ENCODE data around the gene STK32A.

The STK32A gene

DNA sequence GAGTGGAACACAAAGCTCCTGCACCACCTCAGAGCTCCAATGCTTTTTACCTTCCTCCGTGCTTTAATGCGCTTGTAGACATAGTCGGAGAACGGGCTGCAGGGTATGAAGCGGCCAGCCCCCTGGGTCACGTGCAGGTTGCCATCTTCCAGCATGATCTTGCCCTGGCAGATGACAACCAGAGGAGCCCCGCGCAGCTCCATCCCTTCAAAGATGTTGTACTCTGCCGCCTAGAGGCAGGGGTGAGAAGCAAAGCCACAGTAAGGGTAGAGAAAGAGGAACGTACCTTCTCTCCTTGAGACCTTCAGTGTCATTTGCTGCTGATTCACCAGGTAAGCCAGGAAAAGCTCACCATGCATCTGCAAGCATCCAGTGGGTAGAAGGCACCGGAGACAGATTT lies 162.8 kb downstream of the STK32A start:
- no peaks in the 10 kb centered on the region for H3K79me2 ChIP-seq (ENCODE audit: insufficient read depth, low read length)
- H4K20me1 ChIP-seq (ENCODE audit: insufficient read depth, low read length) = no peaks in the 10 kb centered on the region
- H3K9me2 ChIP-seq (ENCODE audit: low read depth, low read length) = no peaks in the 10 kb centered on the region
- no peak overlapping the region for H2AFZ ChIP-seq (ENCODE audit: low read length)
- no peak overlapping the region for H3K27ac ChIP-seq (ENCODE audit: low read depth, low read length, poor library complexity, severe bottlenecking)
- H3K4me3 ChIP-seq (ENCODE audit: low read depth, low read length, poor library complexity, severe bottlenecking) = no peak overlapping the region
- no peaks in the 10 kb centered on the region for H3K4me1 ChIP-seq (ENCODE audit: insufficient read depth, low read length, severe bottlenecking)
- TF ChIP-seq EZH2 (IDR thresholded peaks at IDR 0.05; ENCODE audit: borderline replicate concordance, low read length) (no peak), CTCF (IDR thresholded peaks at IDR 0.05; ENCODE audit: low read length) (peak; percentile 25; the same call in 1 of the 2 replicates)
- no peaks in the 10 kb centered on the region for H3K27me3 ChIP-seq (ENCODE audit: insufficient read depth, low read length)
- H3K9me3 ChIP-seq (ENCODE audit: low read length) = no peaks in the 10 kb centered on the region
- no peaks in the 10 kb centered on the region for H3F3A ChIP-seq (ENCODE audit: insufficient read depth, low read length)
- H3K9ac ChIP-seq (ENCODE audit: low read length) = no peak overlapping the region
- H3K4me2 ChIP-seq (ENCODE audit: low read length) = no peak overlapping the region
- no peaks in the 10 kb centered on the region for H3K36me3 ChIP-seq (ENCODE audit: insufficient read depth, low read length)

GRCh38 chr5:147398860-147399259 lies 164.0 kb downstream of the STK32A start:
- Histone ChIP-seq H3K27ac (ENCODE audit: low read depth, low read length, poor library complexity, severe bottlenecking) (no peak overlapping the region), H3K4me3 (ENCODE audit: low read depth, low read length, poor library complexity, severe bottlenecking) (no peak overlapping the region), H3K9ac (ENCODE audit: low read length) (no peak overlapping the region), H3K4me2 (ENCODE audit: low read length) (no peak overlapping the region), H3K27me3 (ENCODE audit: insufficient read depth, low read length) (no peaks in the 10 kb centered on the region), H3K4me1 (ENCODE audit: insufficient read depth, low read length, severe bottlenecking) (no peaks in the 10 kb centered on the region), H3K36me3 (ENCODE audit: insufficient read depth, low read length) (no peaks in the 10 kb centered on the region), H3F3A (ENCODE audit: insufficient read depth, low read length) (no peaks in the 10 kb centered on the region), H3K9me2 (ENCODE audit: low read depth, low read length) (no peaks in the 10 kb centered on the region), H3K9me3 (ENCODE audit: low read length) (no peaks in the 10 kb centered on the region), H3K79me2 (ENCODE audit: insufficient read depth, low read length) (no peaks in the 10 kb centered on the region), H2AFZ (ENCODE audit: low read length) (no peak overlapping the region), H4K20me1 (ENCODE audit: insufficient read depth, low read length) (no peaks in the 10 kb centered on the region)
- TF ChIP-seq EZH2 (IDR thresholded peaks at IDR 0.05; ENCODE audit: borderline replicate concordance, low read length) (no peak), CTCF (IDR thresholded peaks at IDR 0.05; ENCODE audit: low read length) (no peak)

DNA sequence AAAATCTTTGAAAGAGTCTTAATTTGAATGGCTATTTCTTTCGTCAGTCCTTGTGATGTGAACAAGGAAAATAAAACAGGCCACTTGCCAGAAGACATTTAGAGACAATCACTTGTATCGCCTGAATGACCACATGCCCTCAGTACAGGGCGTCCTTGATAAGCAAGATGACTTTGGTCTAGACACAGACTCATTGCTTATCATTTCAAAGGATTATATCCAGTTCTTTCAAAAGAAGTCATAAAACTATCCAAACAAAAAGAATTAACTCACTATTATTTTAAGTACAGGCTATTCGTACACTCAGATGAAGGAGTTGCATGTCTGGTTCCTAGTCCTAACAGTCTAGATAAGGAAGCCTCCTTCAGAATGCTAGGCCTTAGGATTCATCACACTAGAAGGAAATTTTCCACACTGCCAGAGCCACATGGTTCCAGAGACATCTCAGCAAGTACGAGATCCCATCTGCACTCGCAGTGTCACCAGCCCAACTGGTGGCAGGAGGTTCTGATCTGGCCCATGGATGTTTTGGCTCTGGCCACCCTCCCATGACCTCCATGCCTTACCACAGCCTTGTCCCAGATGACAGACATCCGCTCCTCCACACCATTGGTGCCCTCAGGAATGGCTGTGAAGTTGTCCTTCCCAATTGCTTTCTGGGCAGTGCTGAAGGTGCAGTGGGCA lies 165.4 kb downstream of the STK32A start:
- Histone ChIP-seq H3K79me2 (ENCODE audit: insufficient read depth, low read length) (no peaks in the 10 kb centered on the region), H3K9me2 (ENCODE audit: low read depth, low read length) (no peaks in the 10 kb centered on the region), H3K4me1 (ENCODE audit: insufficient read depth, low read length, severe bottlenecking) (no peaks in the 10 kb centered on the region), H3K27me3 (ENCODE audit: insufficient read depth, low read length) (no peaks in the 10 kb centered on the region), H4K20me1 (ENCODE audit: insufficient read depth, low read length) (no peaks in the 10 kb centered on the region), H3F3A (ENCODE audit: insufficient read depth, low read length) (no peaks in the 10 kb centered on the region), H3K4me2 (ENCODE audit: low read length) (no peak overlapping the region), H2AFZ (ENCODE audit: low read length) (no peak overlapping the region), H3K9me3 (ENCODE audit: low read length) (no peaks in the 10 kb centered on the region), H3K9ac (ENCODE audit: low read length) (no peak overlapping the region), H3K36me3 (ENCODE audit: insufficient read depth, low read length) (no peaks in the 10 kb centered on the region), H3K4me3 (ENCODE audit: low read depth, low read length, poor library complexity, severe bottlenecking) (no peak overlapping the region), H3K27ac (ENCODE audit: low read depth, low read length, poor library complexity, severe bottlenecking) (no peak overlapping the region)
- TF ChIP-seq CTCF (IDR thresholded peaks at IDR 0.05; ENCODE audit: low read length) = no peak
- TF ChIP-seq EZH2 (IDR thresholded peaks at IDR 0.05; ENCODE audit: borderline replicate concordance, low read length) = no peak
